T-cell (primary cell): ENCODE results near the gene DCAF8L1. TPM values are rescaled to one million over a fixed set of nuclear protein-coding genes. Genes with fewer than 3 reads are reported as not detected.

Source experiments
- ATAC-seq, 4 experiments: fragments of 200-7000 bp in 3 of 4; fragments of 150-1000 bp in 1 of 4; cut with Tn5 transposase; replicated peaks in 1 of 4; 1 replicate in 3 of 4; 2 replicates in 1 of 4; pipeline ENCODE4 v1.10.0; 2021; ENCODE audit warnings: moderate library complexity in 3 of 4, mild to moderate bottlenecking in 2 of 4, moderate number of reproducible peaks in 1 of 4
- CTCF ChIA-PET, 2 donors: fragments of 300-600 bp; sonication (Branson Sonifier 250); formaldehyde crosslinking; loops; one replicate each; lab custom pipeline; 2022; ENCODE audit warnings: antibody characterized with exemption in 2 of 2; lab: Charles Lee
- POLR2A ChIA-PET, 2 donors: fragments of 300-600 bp; sonication (Branson Sonifier 250); formaldehyde crosslinking; loops; one replicate each; lab custom pipeline; 2022; ENCODE audit warnings: antibody characterized with exemption in 2 of 2; lab: Charles Lee
- DNase-seq, 35 experiments: peaks; one replicate each; pipeline versions ENCODE4 v3.0.0 to v3.0.0-alpha.2; 2013 to 2023
- H3K27ac ChIP-seq: one replicate; pipeline ENCODE4 v1.5.1; 2013; ENCODE audit warnings: low read length
- H3K27me3 ChIP-seq, 2 experiments: replicated peaks in 1 of 2; 1 replicate in 1 of 2; 2 replicates in 1 of 2; pipeline versions ENCODE4 v1.6.1 to v1.7.0; 2013; ENCODE audit warnings: low read length in 1 of 2, mixed read lengths in 1 of 2; ENCODE audit not compliant: control insufficient read depth in 2 of 2, insufficient read depth in 2 of 2; ENCODE audit errors: extremely low read depth in 1 of 2
- H3K36me3 ChIP-seq, 2 donors: 1 replicate in 1 of 2; 2 replicates in 1 of 2; pipeline versions ENCODE4 v1.6.1 to v1.7.0; 2013; ENCODE audit warnings: low read length in 1 of 2; ENCODE audit not compliant: control insufficient read depth in 2 of 2, insufficient read depth in 1 of 2; ENCODE audit errors: extremely low read depth in 1 of 2
- H3K4me1 ChIP-seq, 2 experiments: 1 replicate in 1 of 2; 2 replicates in 1 of 2; pipeline versions ENCODE4 v1.6.1 to v1.7.0; 2013; ENCODE audit warnings: low read length in 2 of 2, mixed read lengths in 1 of 2; ENCODE audit not compliant: insufficient read depth in 2 of 2, control insufficient read depth in 1 of 2; ENCODE audit errors: extremely low read depth in 1 of 2
- H3K4me3 ChIP-seq, 2 donors: 1 replicate in 1 of 2; 2 replicates in 1 of 2; pipeline versions ENCODE4 v1.5.1 to v1.7.0; 2013; ENCODE audit warnings: mild to moderate bottlenecking in 2 of 2, low read length in 1 of 2, moderate library complexity in 1 of 2; ENCODE audit not compliant: control insufficient read depth in 1 of 2; ENCODE audit errors: extremely low read depth in 1 of 2
- H3K9me3 ChIP-seq: 2 replicates; pipeline ENCODE4 v1.7.0; 2013
- H3K27ac Mint-ChIP-seq, 2 donors: one replicate each; pipeline ENCODE4 v1.8.0; 2020 to 2021; ENCODE audit warnings: mild to moderate bottlenecking in 2 of 2, mixed read lengths in 2 of 2
- H3K27me3 Mint-ChIP-seq, 2 donors: one replicate each; pipeline ENCODE4 v1.8.0; 2021 to 2022; ENCODE audit warnings: mixed read lengths in 2 of 2
- H3K36me3 Mint-ChIP-seq: one replicate; pipeline ENCODE4 v1.8.0; 2021; ENCODE audit warnings: mixed read lengths
- H3K4me1 Mint-ChIP-seq, 3 donors: one replicate each; pipeline ENCODE4 v1.8.0; 2020 to 2022; ENCODE audit warnings: mixed read lengths in 3 of 3, mild to moderate bottlenecking in 1 of 3
- H3K4me3 Mint-ChIP-seq, 3 donors: one replicate each; pipeline ENCODE4 v1.8.0; 2020 to 2022; ENCODE audit warnings: mild to moderate bottlenecking in 3 of 3, mixed read lengths in 3 of 3, moderate library complexity in 3 of 3
- H3K9me3 Mint-ChIP-seq, 3 donors: one replicate each; pipeline ENCODE4 v1.8.0; 2020 to 2022; ENCODE audit warnings: mixed read lengths in 3 of 3
- WGBS: methylation state at CpG from one replicate; pipeline ENCODE4 v1.1.5; 2013; ENCODE audit warnings: missing lambda C conversion rate; ENCODE audit not compliant: insufficient coverage; 5-methylcytosine and 5-hydroxymethylcytosine counted together
- total RNA-seq, 35 experiments: library from RNA in 6 of 35; stranded (reverse) in 6 of 35; fragments of 120-200 nt in 1 of 35; gene quantifications; one replicate each; pipeline versions ENCODE4 v1.2.1 to v1.2.4 and lab custom pipeline; 2013 to 2026

DCAF8L1 gene
- total RNA-seq, 5 donors from 2014 or later (not counting 1 experiment from before 2014, with no cell fraction given): not detected

GRCh38 chrX:27933361-27933760 is 47.9 kb downstream of the DCAF8L1 start:
- WGBS: no CpG with 5 or more reads among the region's 4 CpGs
- ChIA-PET CTCF (no interaction called here), POLR2A (no interaction called here)

More at GRCh38 chrX:27933361-27933760, 47.9 kb downstream of the DCAF8L1 start:
- ATAC-seq (no peak), DNase-seq (no peak)
- Mint-ChIP-seq H3K4me3 (no peak overlapping the region), H3K4me1 (no peaks in the 10 kb centered on the region), H3K9me3 (peaks cover 0 to 10% (median 2%) of the 10 kb centered on the region in 3 donors), H3K27ac (no peak overlapping the region), H3K36me3 (no peaks in the 10 kb centered on the region), H3K27me3 (no peaks in the 10 kb centered on the region)
- Histone ChIP-seq H3K36me3 (no peaks in the 10 kb centered on the region), H3K9me3 (no peaks in the 10 kb centered on the region), H3K27ac (no peak overlapping the region), H3K27me3 (no peaks in the 10 kb centered on the region), H3K4me3 (no peak overlapping the region), H3K4me1 (no peaks in the 10 kb centered on the region)

Other genes starting within 250 kb of the DCAF8L1 start
- not detected for gene MAGEB10, start 173.5 kb downstream of the DCAF8L1 start, total RNA-seq